ENCODE measurements around the gene PWWP2A.

- TF ChIP-seq, protein P1, sequence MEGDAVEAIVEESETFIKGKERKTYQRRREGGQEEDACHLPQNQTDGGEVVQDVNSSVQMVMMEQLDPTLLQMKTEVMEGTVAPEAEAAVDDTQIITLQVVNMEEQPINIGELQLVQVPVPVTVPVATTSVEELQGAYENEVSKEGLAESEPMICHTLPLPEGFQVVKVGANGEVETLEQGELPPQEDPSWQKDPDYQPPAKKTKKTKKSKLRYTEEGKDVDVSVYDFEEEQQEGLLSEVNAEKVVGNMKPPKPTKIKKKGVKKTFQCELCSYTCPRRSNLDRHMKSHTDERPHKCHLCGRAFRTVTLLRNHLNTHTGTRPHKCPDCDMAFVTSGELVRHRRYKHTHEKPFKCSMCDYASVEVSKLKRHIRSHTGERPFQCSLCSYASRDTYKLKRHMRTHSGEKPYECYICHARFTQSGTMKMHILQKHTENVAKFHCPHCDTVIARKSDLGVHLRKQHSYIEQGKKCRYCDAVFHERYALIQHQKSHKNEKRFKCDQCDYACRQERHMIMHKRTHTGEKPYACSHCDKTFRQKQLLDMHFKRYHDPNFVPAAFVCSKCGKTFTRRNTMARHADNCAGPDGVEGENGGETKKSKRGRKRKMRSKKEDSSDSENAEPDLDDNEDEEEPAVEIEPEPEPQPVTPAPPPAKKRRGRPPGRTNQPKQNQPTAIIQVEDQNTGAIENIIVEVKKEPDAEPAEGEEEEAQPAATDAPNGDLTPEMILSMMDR (IDR thresholded peaks at IDR 0.05 in 8 of 11, conservative IDR thresholded peaks at IDR 0.05 in 3 of 11), result no peak
- TF ChIP-seq POLR2AphosphoS5 (IDR thresholded peaks at IDR 0.05) (no peak), POLR2A (IDR thresholded peaks at IDR 0.05) (no peak)
These were observed 35.9 kb upstream of the PWWP2A start for GRCh38 chr5:160155017-160155750.
